ENCODE results near the gene EGFL7.
"Not testable (repeated sequence)": the region's sequence is repeated elsewhere in the genome, so short reads cannot be mapped to it uniquely, and the experiment has no call there.

The EGFL7 gene

DNA sequence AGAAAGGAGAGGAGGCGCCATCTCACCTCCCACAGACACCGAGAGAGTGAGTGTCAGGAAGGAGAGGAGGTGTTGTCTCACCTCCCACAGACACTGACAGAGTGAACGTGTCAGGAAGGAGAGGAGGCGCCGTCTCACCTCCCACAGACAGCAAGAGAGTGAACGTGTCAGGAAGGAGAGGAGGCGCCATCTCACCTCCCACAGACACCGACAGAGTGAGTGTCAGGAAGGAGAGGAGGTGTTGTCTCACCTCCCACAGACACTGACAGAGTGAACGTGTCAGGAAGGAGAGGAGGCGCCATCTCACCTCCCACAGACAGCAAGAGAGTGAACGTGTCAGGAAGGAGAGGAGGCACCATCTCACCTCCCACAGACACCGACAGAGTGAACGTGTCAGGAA, 30.6 kb upstream of the EGFL7 start:
- not testable (repeated sequence) for H3K27me3 ChIP-seq (ENCODE audit: control insufficient read depth in 3 of 3, insufficient read depth in 3 of 3, low read depth in 1 of 3, low read length in 3 of 3); H3K9me3 ChIP-seq (replicated peaks in 1 of 2; ENCODE audit: control insufficient read depth in 2 of 2, insufficient read depth in 1 of 2, low read depth in 1 of 2, low read length in 2 of 2); H2BK15ac ChIP-seq (ENCODE audit: low read length); H3K36me3 ChIP-seq (replicated peaks in 1 of 2; ENCODE audit: control insufficient read depth in 2 of 2, insufficient read depth in 2 of 2, low read length in 2 of 2); H3K27ac ChIP-seq (replicated peaks; ENCODE audit: low read length); H2BK5ac ChIP-seq (ENCODE audit: low read length); H2BK12ac ChIP-seq (ENCODE audit: low read length); H2AFZ ChIP-seq (ENCODE audit: low read length); H4K91ac ChIP-seq (ENCODE audit: low read depth, low read length, poor library complexity); DNase-seq (ENCODE audit: low spot score); H3K4ac ChIP-seq (ENCODE audit: low read length); H3K23ac ChIP-seq (ENCODE audit: low read depth, low read length, poor library complexity); H2BK120ac ChIP-seq (ENCODE audit: low read depth, low read length); H3K4me3 ChIP-seq (ENCODE audit: low read length in 2 of 2); H4K8ac ChIP-seq (ENCODE audit: low read depth, low read length); H3K18ac ChIP-seq (ENCODE audit: low read length); H3K9ac ChIP-seq (ENCODE audit: low read depth, low read length, poor library complexity); H2AK5ac ChIP-seq (ENCODE audit: low read depth, low read length); H3K4me2 ChIP-seq (ENCODE audit: insufficient read depth, low read length, poor library complexity, severe bottlenecking); H3K14ac ChIP-seq (ENCODE audit: low read length); H3K79me1 ChIP-seq (ENCODE audit: low read depth, low read length)
- H3K4me1 ChIP-seq (ENCODE audit: control insufficient read depth in 2 of 2, insufficient read depth in 1 of 2, low read depth in 1 of 2, low read length in 2 of 2) = peaks cover 11 to 13% of the 10 kb centered on the region in 2 donors
- WGBS, 2 donors (ENCODE audit: extremely low coverage in 2 of 2, insufficient read length in 2 of 2, insufficient replicate concordance in 1 of 2) = no CpG with 5 or more reads among the region's 13 CpGs

- not testable (repeated sequence) for H3K4me2 ChIP-seq (ENCODE audit: insufficient read depth, low read length, poor library complexity, severe bottlenecking); H3K36me3 ChIP-seq (replicated peaks in 1 of 2; ENCODE audit: control insufficient read depth in 2 of 2, insufficient read depth in 2 of 2, low read length in 2 of 2); H3K27me3 ChIP-seq (ENCODE audit: control insufficient read depth in 3 of 3, insufficient read depth in 3 of 3, low read depth in 1 of 3, low read length in 3 of 3); H3K79me1 ChIP-seq (ENCODE audit: low read depth, low read length); H3K4me3 ChIP-seq (ENCODE audit: low read length in 2 of 2); H4K91ac ChIP-seq (ENCODE audit: low read depth, low read length, poor library complexity); DNase-seq (ENCODE audit: low spot score); H3K4me1 ChIP-seq (ENCODE audit: control insufficient read depth in 2 of 2, insufficient read depth in 1 of 2, low read depth in 1 of 2, low read length in 2 of 2); H3K4ac ChIP-seq (ENCODE audit: low read length); H3K14ac ChIP-seq (ENCODE audit: low read length); H2AFZ ChIP-seq (ENCODE audit: low read length); H2BK5ac ChIP-seq (ENCODE audit: low read length); H4K8ac ChIP-seq (ENCODE audit: low read depth, low read length); H3K18ac ChIP-seq (ENCODE audit: low read length); H3K27ac ChIP-seq (replicated peaks; ENCODE audit: low read length); H2AK5ac ChIP-seq (ENCODE audit: low read depth, low read length); H2BK120ac ChIP-seq (ENCODE audit: low read depth, low read length); H2BK15ac ChIP-seq (ENCODE audit: low read length); H3K9me3 ChIP-seq (replicated peaks in 1 of 2; ENCODE audit: control insufficient read depth in 2 of 2, insufficient read depth in 1 of 2, low read depth in 1 of 2, low read length in 2 of 2); H3K9ac ChIP-seq (ENCODE audit: low read depth, low read length, poor library complexity); H2BK12ac ChIP-seq (ENCODE audit: low read length); H3K23ac ChIP-seq (ENCODE audit: low read depth, low read length, poor library complexity)
- no CpG with 5 or more reads among the region's 36 CpGs for WGBS, 2 donors (ENCODE audit: extremely low coverage in 2 of 2, insufficient read length in 2 of 2, insufficient replicate concordance in 1 of 2)
Observed at GRCh38 chr9:136632491-136633106, 30.1 kb upstream of the EGFL7 start.

GRCh38 chr9:136634904-136635303, 27.8 kb upstream of the EGFL7 start:
- H3K27me3 ChIP-seq (ENCODE audit: control insufficient read depth in 3 of 3, insufficient read depth in 3 of 3, low read depth in 1 of 3, low read length in 3 of 3) = peaks cover 0 to 4% (median 0%) of the 10 kb centered on the region in 3 experiments
- no peak overlapping the region for H3K14ac ChIP-seq (ENCODE audit: low read length)
- H3K27ac ChIP-seq (replicated peaks; ENCODE audit: low read length) = no peak overlapping the region
- peaks cover 8% of the 10 kb centered on the region in 2 donors for H3K4me1 ChIP-seq (ENCODE audit: control insufficient read depth in 2 of 2, insufficient read depth in 1 of 2, low read depth in 1 of 2, low read length in 2 of 2)
- no peaks in the 10 kb centered on the region for H3K79me1 ChIP-seq (ENCODE audit: low read depth, low read length)
- H3K18ac ChIP-seq (ENCODE audit: low read length) = no peak overlapping the region
- no CpG with 5 or more reads among the region's 11 CpGs for WGBS, 2 donors (ENCODE audit: extremely low coverage in 2 of 2, insufficient read length in 2 of 2, insufficient replicate concordance in 1 of 2)
- no peak overlapping the region for H2BK5ac ChIP-seq (ENCODE audit: low read length)
- H3K9ac ChIP-seq (ENCODE audit: low read depth, low read length, poor library complexity) = no peak overlapping the region
- H2BK120ac ChIP-seq (ENCODE audit: low read depth, low read length) = no peak overlapping the region
- H2BK15ac ChIP-seq (ENCODE audit: low read length) = no peak overlapping the region
- H3K4me3 ChIP-seq (ENCODE audit: low read length in 2 of 2) = no peak overlapping the region
- no peak overlapping the region for H2AFZ ChIP-seq (ENCODE audit: low read length)
- H2AK5ac ChIP-seq (ENCODE audit: low read depth, low read length) = no peak overlapping the region
- H3K9me3 ChIP-seq (replicated peaks in 1 of 2; ENCODE audit: control insufficient read depth in 2 of 2, insufficient read depth in 1 of 2, low read depth in 1 of 2, low read length in 2 of 2) = peaks cover 0 to 6% of the 10 kb centered on the region in 2 donors
- H2BK12ac ChIP-seq (ENCODE audit: low read length) = no peak overlapping the region
- H3K4ac ChIP-seq (ENCODE audit: low read length) = no peak overlapping the region
- peaks cover 0 to 3% of the 10 kb centered on the region in 2 donors for H3K36me3 ChIP-seq (replicated peaks in 1 of 2; ENCODE audit: control insufficient read depth in 2 of 2, insufficient read depth in 2 of 2, low read length in 2 of 2)
- no peak overlapping the region for H4K91ac ChIP-seq (ENCODE audit: low read depth, low read length, poor library complexity)
- no peak overlapping the region for H4K8ac ChIP-seq (ENCODE audit: low read depth, low read length)
- DNase-seq (ENCODE audit: low spot score) = no peak
- H3K23ac ChIP-seq (ENCODE audit: low read depth, low read length, poor library complexity) = no peak overlapping the region
- H3K4me2 ChIP-seq (ENCODE audit: insufficient read depth, low read length, poor library complexity, severe bottlenecking) = no peak overlapping the region

GRCh38 chr9:136640171-136641111, 22.3 kb upstream of the EGFL7 start:
- Histone ChIP-seq H3K27me3 (ENCODE audit: control insufficient read depth in 3 of 3, insufficient read depth in 3 of 3, low read depth in 1 of 3, low read length in 3 of 3) (no peaks in the 10 kb centered on the region), H3K14ac (ENCODE audit: low read length) (no peak overlapping the region), H3K4me1 (ENCODE audit: control insufficient read depth in 2 of 2, insufficient read depth in 1 of 2, low read depth in 1 of 2, low read length in 2 of 2) (peaks cover 11 to 15% of the 10 kb centered on the region in 2 donors), H3K36me3 (replicated peaks in 1 of 2; ENCODE audit: control insufficient read depth in 2 of 2, insufficient read depth in 2 of 2, low read length in 2 of 2) (no peaks in the 10 kb centered on the region), H4K91ac (ENCODE audit: low read depth, low read length, poor library complexity) (no peak overlapping the region), H3K23ac (ENCODE audit: low read depth, low read length, poor library complexity) (no peak overlapping the region), H3K18ac (ENCODE audit: low read length) (no peak overlapping the region), H3K9me3 (replicated peaks in 1 of 2; ENCODE audit: control insufficient read depth in 2 of 2, insufficient read depth in 1 of 2, low read depth in 1 of 2, low read length in 2 of 2) (no peaks in the 10 kb centered on the region), H2AFZ (ENCODE audit: low read length) (no peak overlapping the region), H2BK5ac (ENCODE audit: low read length) (no peak overlapping the region), H4K8ac (ENCODE audit: low read depth, low read length) (no peak overlapping the region), H3K9ac (ENCODE audit: low read depth, low read length, poor library complexity) (no peak overlapping the region), H2BK12ac (ENCODE audit: low read length) (no peak overlapping the region), H2AK5ac (ENCODE audit: low read depth, low read length) (no peak overlapping the region), H3K4me2 (ENCODE audit: insufficient read depth, low read length, poor library complexity, severe bottlenecking) (no peak overlapping the region), H3K4ac (ENCODE audit: low read length) (no peak overlapping the region), H2BK15ac (ENCODE audit: low read length) (no peak overlapping the region), H3K4me3 (ENCODE audit: low read length in 2 of 2) (no peak overlapping the region), H3K27ac (replicated peaks; ENCODE audit: low read length) (no peak overlapping the region), H3K79me1 (ENCODE audit: low read depth, low read length) (peaks cover 2% of the 10 kb centered on the region), H2BK120ac (ENCODE audit: low read depth, low read length) (no peak overlapping the region)
- no CpG with 5 or more reads among the region's 32 CpGs for WGBS, 2 donors (ENCODE audit: extremely low coverage in 2 of 2, insufficient read length in 2 of 2, insufficient replicate concordance in 1 of 2)
- no peak for DNase-seq (ENCODE audit: low spot score)

All from neuronal stem cell (in vitro differentiated cells).